GM19455 (cell line): ENCODE measurements around the gene CYS1.
A peak's percentile ranks its signal among the peaks of the same experiment; 100 is the strongest.
"Not testable (repeated sequence)": the region's sequence is repeated elsewhere in the genome, so short reads cannot be mapped to it uniquely, and the experiment has no call there.

Experiments used
- ATAC-seq: cut with Tn5 transposase; IDR thresholded peaks from one replicate; pipeline ENCODE4 v1.9.1; 2021; ENCODE audit not compliant: unreplicated experiment

The CYS1 gene

DNA sequence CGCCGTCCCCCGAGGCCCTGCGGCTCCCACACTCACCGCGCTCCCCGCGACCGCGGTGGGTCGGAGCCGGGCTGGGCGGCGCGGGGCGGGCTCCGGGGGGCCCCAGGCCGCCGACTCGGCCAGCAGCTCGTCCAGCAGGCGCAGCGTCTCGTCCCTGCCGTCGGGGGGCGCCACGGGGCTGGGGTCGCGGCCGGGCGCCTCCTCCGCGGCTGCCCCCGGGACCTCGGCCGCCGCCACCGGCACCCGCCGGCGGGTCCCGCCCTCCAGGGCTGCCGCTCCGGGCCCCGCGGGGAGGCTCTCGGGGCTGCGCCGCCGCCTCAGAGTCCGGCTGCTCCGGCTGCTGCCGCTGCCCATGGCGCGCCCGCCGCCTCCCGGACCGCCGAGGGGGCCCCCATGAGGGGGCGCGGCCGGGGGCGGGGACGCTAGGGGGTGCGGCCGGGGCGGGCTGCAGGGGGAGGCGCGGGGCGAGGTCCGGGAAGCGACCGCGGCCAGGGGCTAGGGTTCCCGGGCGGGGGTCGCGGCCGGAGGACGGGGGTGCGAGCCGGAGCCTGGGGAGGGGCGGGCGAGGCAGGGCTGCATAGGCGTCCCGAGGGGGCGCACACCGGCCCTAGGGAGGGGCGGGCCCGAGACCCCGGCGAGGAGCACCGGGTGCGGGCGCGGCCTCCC, at the start of gene CYS1:
TSS of gene CYS1 (minus strand) at position 542 of the 666 bp plus-strand sequence. CDS start at position 354, 188 bp downstream.
- ATAC-seq: no peak

- ATAC-seq: no peak
Measured at GRCh38 chr2:10129490-10129889, 49.3 kb upstream of the CYS1 start.

DNA sequence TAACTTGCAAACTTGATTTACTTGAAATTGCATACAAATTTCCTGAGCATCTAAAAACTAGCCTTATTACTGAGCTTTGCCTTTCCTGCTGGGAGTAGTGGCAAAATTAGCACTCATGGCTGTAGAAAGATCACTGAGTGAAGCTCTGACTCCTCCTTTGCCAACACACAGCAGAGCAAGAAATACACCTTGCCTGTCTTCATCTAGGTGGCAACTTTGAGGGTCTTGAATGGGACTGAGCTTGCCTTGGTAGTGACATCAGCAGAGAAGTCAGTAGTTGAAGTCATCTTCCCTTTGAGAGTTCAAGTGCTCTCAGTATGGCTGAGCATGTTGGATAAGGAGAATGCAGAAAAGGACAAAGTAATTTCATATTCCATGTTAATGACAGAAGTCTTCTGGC, 48.2 kb upstream of the CYS1 start:
- ATAC-seq: no peak

DNA sequence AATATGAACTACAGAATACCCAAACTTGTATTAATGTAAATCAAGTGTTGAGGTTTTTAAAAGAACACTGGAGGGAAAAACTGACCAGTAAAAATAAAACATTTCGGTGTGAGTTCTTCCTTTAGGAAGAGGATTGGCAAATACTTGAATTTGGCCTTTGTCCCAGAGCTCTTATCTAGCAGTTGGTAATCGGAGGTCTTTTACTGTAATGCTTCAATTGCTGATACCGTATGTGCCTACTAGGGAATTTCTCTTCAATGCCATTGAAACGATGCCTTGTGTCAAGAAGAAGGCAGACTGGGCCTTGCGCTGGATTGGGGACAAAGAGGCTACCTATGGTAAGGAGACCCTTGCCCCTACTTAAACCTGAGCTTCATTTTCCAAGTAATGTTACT, 46.4 kb upstream of the CYS1 start:
- ATAC-seq: no peak

GRCh38 chr2:10125842-10126631, 45.8 kb upstream of the CYS1 start:
- ATAC-seq: no peak

DNA sequence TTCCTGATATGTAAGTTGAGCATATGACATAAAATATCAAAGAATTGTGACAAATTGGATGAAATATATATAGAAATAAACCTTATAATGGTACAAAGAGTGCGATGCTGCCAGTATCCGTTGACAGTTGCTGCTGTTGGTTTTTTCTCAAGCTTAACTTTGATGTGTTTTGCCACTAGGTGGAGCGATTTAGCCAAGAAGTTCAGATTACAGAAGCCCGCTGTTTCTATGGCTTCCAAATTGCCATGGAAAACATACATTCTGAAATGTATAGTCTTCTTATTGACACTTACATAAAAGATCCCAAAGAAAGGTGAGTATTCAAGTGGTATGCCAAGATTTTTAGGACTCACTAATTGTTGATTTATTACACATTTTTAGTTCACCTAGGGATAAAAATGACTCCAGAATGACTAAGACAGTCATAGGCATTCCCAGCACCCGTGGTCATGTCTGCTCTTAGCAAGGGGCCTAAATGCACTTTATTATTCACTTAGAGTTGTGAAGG, 44.4 kb upstream of the CYS1 start:
- ATAC-seq: no peak

- ATAC-seq: no peak
Measured at GRCh38 chr2:10123281-10123680, 43.1 kb upstream of the CYS1 start.

DNA sequence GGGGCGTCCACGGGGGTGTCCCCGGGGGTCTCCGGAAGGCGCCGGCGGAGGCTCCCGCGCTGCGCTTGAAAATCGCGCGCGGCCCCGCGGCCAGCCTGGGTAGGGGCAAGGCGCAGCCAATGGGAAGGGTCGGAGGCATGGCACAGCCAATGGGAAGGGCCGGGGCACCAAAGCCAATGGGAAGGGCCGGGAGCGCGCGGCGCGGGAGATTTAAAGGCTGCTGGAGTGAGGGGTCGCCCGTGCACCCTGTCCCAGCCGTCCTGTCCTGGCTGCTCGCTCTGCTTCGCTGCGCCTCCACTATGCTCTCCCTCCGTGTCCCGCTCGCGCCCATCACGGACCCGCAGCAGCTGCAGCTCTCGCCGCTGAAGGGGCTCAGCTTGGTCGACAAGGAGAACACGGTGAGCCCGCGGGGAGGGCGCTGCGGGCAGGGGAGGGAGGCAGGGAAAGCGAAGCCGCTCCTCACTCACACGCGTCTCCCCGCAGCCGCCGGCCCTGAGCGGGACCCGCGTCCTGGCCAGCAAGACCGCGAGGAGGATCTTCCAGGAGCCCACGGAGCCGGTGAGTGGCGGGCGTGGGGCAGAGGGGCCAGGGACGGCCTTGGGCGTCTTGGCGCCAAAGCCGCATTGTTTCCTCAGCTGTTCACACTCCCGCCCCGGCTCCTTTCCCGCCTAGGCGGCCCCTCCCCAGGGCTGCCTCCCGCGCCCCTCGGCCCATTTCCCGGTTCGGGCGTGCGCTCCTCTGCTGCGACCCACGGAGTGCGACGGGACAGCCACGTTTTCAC, 42.5 kb upstream of the CYS1 start, which contains the start of gene RRM2:
TSS of gene RRM2 (plus strand) at position 240 of the 781 bp plus-strand sequence. CDS start at position 300, 60 bp downstream.
- peak; percentile 69 for ATAC-seq

- ATAC-seq: no peak
Measured at GRCh38 chr2:10120877-10121574, 40.8 kb upstream of the CYS1 start.

- peak; percentile 62 for ATAC-seq
Measured at GRCh38 chr2:10120158-10120876, 40.1 kb upstream of the CYS1 start.

GRCh38 chr2:10119601-10120157, 39.5 kb upstream of the CYS1 start:
- no peak for ATAC-seq

DNA sequence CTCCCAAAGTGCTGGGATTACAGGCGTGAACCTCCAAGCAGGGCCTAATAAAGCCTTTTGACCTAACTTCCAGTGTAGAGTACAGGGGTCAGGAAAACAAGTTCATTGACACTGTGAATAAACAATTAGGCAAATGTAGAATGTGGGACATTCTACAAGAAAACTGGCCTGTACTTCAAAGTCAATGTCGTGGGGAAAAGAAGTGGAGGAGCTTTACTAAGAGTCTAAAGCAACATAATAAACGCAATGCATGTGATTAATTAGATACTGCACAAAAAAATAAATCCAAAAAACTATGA, 38.8 kb upstream of the CYS1 start:
- ATAC-seq: no peak

GRCh38 chr2:10109311-10109710, 29.1 kb upstream of the CYS1 start:
- ATAC-seq: no peak

DNA sequence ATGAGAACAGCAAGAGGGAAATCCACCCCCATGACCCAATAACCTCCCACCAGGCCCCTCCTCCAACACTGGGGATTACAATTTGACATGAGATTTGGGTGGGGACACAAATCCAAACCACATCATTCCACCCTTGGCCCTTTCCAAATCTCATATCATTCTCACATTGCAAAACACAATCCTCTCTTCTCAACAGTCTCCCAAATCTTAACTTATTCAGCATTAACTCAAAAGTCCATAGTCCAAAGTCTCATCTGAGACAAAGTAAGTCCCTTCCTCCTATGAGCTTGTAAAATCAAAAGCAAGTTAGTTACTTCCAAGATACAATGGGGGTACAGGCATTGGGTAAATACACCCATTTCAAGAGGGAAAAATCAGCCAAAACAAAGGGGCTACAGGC, 24.7 kb upstream of the CYS1 start:
- not testable (repeated sequence) for ATAC-seq

GRCh38 chr2:10103179-10103578, 23.0 kb upstream of the CYS1 start:
- no peak for ATAC-seq

GRCh38 chr2:10101491-10101890, 21.3 kb upstream of the CYS1 start:
- no peak for ATAC-seq

DNA sequence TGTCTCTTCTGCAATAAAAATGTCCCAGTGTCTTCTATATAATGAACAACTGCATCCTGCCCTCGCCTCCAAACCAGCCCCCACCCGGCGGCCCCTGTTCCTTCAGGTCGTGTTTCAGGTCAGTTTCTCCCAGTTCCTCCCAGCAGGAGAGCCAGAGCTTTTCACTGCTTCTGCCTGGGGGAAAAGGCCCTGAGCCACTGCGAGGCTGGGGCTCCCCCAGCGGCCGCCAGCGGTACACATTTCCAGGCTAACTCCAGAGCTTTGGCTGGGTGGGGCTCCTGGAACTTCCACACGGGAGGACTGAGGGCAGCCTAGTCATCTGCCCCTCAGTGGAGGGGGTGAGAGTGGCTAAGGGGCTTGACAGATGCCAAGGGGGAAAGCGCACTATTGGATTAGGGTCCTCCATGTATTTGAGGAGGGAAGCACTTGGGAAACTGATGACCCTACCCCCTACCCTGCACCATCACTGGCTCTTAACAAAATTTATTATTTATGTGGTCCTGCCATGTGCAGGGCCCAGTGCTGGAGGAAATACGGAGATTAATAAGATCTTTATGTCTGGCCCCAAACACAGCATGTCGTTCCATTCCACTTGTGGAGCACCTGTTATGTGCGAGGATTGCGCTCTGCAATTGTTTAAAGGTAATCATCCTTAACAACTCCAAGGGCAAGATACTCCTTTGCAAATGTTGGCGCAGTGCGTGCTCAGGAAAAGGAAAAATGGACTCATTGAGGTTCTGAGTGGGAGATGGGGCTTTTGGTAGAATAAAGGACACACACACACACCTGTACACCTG, 17.3 kb upstream of the CYS1 start:
- no peak for ATAC-seq

GRCh38 chr2:10096641-10097040, 16.4 kb upstream of the CYS1 start:
- ATAC-seq: no peak

DNA sequence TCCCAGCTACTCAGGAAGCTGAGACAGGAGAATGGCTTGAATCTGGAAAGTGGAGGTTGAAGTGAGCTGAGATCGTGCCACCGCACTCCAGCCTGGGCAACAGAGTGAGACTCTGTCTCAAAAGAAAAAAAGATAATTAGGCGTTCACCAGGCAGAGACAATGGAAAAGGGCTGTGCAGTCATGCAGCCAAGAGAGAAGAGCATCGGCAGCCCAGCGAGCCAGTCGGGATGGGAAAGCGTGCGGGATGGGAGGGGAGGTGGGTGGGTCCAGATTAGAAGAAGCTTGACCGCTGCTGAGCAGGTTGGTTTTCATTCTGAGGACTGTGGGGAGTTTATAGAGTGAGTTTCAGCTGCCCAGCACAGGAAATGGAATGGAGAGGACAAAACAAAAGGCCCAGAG, 15.0 kb upstream of the CYS1 start:
- ATAC-seq: no peak
